Measurements from ENCODE around the gene GRID2.
"Not testable (repeated sequence)": the region's sequence is repeated elsewhere in the genome, so short reads cannot be mapped to it uniquely, and the experiment has no call there.

GRID2 gene

DNA sequence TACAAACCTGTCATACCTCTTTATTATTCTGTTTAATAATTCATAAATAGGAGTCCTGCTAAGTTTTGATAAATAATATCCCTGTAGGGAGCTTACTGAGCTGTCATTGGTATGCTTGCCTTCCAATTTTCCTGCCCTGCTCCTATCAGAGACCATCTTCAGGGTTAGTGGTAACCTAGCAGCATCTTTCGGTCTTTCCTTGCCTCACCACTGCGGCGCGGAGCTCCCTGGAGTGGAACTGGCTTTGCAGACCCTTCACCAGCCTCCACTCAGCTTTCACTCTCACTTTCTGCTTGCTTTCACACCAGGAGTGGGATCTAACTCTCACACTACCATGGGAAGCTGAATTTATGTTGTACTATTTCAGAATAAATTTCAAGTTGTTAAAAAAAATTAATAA is 1043.1 kb downstream of the GRID2 start:
- no peak for DNase-seq

DNA sequence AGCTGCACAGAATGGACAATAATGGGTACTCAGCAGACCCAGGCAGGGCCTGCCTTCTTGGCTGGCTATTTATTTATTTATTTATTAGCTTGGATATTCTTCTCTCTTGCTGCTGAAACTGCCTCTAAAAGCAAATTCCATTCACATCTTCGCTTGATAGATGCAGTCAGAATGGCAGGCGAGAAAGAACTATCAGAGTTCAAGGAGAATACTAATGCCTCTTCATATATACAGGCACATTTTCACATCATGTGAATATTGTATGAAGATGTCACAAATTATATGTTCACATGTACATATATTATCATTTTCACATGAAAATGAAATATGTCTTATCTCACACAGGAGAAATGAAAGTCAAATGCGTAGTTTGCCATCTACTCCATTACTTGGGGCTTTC is 1045.1 kb downstream of the GRID2 start:
- no peak for DNase-seq

DNA sequence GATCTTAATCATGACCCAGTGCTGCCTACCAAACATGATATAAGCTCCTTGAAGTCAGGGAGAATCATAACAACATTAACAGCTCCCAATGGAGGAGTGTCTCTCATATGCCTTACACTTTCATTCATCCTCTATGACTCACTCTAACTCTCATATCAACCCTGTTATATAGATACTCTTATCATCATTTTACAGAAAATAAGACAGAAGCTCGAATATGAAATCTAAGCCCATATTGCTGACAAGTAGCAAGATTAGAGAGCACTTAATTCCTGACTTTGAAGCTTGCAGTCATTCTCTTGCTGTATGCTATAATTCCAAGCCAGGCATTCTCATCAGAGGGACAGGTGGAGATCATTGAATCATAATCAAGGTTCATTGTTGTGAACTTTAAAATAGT is 1048.1 kb downstream of the GRID2 start:
- DNase-seq: no peak

DNA sequence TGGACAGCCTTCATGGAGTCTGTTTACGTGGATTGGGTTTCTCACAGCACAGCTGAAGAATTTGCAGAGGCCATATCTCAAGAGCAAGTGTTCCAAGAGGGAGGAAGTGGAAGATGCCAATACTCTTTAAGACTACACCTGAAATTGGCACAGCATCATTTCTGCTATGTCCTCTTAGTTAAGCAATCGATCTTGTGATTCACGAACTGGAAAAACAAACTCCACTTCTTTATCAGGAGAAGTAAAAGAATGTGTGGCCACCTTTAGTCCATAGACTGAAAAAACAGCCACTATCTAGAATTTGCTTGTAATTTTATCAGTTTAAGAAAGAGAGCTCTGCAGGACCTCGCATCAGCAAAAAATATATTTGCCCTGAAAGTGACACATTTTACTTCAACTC is 1051.6 kb downstream of the GRID2 start:
- no peak for DNase-seq

DNA sequence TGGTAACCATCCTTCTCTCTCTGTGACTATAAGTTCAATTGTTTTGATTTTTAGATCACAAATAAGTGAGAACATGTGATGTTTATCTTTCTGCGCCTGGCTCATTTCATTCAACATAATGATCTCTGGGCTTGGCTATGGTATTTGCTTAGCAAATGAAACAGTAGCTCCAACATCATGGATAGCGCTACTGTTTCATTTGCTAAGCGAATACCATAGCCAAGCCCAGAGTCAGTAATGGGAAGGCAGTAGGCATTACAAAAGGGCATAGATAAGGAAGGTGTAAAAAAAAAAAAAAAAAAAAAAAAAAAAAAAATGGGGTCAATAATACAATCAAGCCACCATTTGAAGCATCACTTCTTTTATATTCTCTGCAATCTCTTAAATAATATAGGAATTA is 1055.8 kb downstream of the GRID2 start:
- DNase-seq: no peak

DNA sequence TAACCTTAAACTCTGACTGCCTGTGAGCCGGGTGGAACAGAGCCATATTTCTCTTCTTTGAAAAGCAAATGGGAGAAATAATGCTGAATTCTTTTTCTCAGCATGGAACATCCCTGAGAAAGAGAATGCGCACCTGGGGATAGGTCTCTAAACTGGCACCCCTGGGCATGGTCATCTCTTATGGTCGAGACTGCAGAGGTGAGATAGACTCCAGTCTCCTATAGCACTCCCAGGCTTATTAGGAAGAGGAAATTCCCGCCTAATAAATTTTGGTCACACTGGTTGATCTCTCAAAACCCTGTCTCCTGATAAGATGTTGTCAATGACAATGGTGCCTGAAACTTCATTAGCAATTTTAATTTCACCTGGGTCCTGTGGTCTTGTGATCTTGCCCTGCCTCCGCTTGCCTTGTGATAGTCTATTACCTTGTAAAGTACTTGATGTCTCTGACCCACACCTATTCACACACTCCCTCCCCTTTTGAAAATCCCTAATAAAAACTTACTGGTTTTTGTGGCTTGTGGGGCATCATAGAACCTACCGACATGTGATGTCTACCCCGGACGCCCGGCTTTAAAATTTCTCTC is 1062.5 kb downstream of the GRID2 start:
- DNase-seq: not testable (repeated sequence)

DNA sequence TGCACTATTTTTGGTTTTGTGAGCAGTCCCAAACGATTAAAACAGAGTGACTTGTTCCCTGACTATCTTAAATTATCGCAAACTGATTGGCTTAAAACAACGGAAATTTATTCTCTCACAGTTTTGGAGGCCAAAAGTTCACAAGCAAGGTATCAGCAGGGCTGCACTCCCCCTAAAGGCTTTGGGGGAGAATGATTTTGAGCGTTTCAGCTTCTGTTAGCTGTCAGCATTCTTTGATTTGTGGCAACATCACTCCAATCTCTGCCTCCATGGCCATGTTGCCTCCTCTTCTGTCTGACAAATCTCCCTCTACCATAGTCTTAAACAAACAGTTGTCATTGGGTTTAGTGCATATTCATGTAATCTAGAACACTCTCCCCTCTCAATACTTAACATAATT is 1065.2 kb downstream of the GRID2 start:
- DNase-seq: no peak

DNA sequence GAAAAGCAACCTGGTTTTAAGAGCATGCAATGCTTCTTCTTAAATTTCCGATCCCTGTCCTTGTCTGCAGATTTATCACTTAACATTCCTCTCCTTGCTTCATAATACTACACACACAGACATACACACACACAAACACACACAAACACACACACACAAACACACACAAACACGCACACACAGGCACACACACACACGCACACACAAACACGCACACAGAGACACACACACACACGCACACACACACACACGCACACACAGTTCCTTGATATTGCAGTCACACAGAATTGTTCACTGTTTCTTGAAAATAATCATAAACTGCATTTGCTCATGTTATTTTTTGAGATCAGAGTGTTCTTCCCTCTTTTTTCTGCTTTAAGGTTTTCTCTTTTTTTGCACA is 1066.5 kb downstream of the GRID2 start:
- no peak for DNase-seq

DNA sequence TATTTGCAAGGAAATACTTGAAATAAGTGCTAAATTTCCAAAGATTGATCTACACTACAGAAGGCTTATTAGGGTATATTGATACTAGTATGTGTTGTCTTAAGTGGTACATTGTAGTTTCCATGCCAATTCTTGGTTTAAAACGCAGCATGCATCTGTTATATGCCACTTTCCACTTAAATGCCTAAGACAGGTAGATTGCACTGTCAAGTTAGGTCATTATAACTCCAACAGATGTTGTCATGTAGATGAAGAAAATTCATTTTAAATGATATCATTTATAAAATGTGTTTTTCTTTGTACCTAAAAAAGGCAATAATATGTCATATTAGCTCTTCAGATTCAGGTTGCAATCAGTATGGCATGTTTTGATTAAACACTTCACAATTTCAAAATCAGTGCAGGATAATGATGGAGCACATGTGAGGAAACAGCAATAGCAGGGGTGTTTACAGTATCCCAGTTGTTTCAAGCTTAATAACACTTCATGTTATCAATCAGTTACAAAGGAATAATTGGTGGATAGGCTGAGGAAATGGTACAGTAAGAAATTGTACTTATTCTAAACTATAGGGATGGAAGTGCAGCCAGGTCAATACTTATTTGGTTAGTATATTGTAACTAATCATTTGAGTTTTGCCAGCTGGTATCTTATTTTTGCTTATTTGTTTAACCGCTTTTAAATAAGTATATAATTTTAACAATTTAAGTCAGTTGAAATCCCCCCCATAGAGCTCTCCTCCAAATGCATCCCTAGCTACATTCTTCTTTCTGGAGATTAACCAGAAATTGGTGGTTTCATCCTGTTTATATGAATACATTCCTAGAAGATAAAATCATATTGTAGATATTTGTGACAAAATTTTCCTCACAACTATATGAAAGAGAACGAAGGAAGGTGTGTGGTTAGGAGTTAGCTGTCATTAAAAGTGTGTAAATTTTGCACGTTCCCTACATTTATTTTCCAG is 1070.4 kb downstream of the GRID2 start:
- DNase-seq: no peak

DNA sequence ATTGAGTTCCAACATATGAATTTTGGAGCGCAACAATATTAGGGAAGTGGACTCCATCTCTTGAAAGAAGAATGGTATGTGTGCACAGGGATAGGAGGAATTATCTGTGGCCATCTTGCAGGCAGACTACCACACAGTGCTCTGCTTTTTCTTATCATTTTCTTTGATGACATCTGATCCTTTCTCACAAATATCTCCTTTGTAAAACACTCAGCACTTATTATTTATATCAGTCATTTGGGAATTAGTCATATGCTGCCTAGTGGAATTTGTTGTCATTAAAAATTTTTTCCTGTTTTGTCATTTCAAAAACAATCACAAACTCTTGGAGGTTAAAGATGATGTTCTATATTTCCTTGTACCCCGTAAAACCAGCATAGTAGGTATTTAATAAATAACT is 1080.5 kb downstream of the GRID2 start:
- no peak for DNase-seq

DNA sequence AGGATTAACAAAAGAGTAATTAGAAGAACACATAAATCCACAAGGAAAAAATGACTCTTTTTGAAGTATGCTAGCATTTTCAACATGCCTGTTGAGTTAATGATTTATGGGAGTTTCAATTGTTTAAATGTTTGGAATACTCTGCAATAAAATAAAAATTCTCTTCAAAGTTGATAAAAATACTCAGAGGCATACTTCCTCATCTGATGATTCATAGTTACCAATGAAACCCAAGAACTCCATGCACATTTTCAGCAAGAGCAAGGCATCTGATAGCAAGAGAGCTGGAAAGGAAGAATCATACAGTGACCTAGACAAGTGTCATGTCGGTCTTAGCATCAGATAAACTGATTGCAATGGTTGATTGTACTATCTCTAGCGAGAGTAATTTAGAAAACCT is 1081.1 kb downstream of the GRID2 start:
- DNase-seq: no peak

DNA sequence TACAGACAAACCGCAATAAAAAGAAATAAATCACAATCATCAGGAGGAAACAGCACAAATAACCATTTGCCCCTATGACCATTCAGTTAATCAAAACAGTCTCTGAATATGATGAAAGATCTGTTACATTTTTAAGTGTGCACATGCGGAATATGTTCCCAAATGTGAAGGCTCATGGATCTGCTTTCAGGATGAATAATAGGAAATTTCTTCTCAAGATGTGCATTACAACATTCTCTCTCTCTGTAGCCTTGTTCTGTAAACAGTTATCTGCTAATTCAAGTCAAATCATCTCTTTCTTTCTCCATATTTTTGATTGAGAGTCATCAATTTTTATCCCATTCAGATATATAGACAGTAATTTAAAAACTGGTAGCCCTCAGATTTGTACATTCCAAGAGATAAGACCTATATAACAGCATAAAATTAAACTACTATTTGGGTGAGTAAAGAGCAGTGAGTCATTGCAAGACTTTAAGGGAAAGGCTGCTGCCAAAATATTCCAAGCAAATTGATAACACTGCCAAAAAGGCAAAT is 1090.8 kb downstream of the GRID2 start:
- DNase-seq: no peak

DNA sequence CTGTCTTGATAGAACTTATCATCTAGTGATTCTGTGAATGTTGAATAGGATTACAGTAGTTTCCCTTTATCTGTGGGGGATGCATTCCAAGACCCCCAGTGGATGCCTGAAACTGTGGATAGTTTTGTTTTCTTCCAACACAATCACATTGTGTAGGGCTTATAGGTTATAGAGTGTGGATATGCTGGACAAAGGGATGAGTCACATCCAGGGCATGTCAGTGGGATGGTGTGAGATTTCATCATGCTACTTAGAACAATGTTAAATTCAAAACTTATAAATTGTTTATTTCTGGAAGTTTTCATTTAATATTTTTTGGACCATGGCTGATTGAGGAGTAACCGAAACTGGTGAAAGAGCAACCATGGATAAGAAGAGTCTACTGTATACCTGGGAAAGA is 1092.5 kb downstream of the GRID2 start:
- no peak for DNase-seq

DNA sequence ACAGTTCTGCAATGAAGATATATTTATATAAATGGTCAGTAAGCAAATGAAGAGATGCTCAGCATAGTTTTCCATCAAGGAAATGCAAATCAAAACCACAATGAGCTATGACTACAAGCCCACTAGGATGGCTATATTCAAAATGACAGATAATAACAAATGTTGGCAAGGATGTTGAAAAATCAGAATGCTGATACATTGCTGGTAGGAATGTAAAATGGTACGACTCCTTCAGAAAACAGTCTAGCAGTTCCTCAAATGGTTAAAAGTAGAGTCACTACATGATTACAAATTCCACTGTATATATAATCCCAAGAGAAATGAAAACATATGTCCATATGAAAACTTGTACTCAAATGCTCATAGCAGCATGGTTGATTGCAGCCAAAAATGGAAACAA is 1099.8 kb downstream of the GRID2 start:
- no peak for DNase-seq

DNA sequence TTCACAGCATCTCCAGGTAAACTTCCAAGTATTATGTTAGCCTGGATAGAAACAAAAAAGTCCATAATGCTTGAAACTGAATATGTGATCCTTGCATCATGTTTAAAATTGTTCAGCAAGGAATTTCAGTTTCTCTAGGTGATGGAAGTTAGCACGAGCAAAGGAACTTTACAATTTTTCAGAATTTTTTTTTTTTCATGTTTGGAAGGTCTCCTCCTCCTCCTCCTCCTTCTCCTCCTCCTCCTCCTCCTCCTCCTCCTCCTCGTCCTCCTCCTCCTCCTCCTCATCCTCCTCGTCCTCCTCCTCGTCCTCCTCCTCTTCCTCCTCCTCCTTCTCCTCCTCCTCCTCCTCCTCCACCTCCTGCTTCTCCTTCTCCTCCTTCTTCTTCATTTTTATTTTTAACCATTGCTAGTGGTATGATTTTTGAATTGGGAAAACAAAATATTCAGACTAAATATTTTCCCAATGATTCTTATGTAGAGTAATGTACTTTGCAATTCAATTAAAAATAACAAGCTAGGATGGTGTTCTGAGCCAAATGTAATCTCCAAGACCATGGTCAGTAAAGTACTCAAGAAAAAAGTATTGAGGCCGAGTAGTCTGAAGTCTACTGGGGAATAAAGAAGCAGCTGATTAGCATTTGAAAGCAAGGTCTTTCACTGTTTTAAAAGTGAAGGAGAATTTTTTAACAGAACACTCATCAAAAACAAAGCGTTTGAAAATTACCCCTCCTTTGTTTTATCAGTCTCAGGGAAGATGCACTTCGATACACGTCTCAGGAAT is 1103.9 kb downstream of the GRID2 start:
- no peak for DNase-seq

DNA sequence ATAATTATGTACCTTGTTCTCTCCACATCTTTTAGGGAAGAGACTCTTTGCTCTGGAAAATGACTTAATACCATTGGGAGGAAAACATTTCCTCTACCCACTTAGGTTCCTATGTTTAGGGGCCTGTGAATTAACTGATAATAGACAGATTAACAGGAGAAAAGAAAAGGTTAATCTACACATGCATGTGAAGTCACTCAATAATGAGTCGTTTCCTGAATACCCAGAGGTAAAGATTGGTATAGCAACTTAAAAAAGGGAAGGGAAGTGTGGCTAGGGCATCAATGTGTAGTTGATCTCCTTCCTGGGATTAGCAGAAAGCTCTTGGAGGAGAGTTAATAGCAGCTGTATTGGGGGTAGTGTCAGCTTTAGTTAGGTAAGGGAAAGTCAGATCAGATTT is 1105.3 kb downstream of the GRID2 start:
- no peak for DNase-seq

DNA sequence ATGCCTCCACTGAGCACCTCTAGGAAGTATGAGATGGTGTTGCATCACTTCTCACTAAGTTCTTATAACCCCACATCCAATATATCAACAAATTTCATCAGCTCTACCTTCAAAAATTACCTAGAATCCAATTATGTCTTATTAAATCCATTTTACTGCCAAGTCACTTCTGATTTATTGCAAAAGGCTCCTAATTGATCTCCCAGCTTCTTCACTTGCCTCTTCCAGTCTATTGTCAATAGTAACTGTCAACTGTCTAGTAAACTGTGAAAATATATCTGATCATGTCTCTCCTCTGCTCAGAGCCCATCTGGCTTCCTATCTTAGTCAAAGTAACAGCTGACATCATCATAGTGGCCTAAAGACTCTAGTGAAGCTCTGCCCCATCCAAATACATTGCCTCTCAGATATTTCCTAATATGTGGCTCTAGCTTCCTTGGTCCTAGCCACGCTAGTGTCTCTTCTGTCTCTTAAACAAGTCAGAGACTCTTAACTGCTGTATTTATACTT is 1110.3 kb downstream of the GRID2 start:
- no peak for DNase-seq

DNA sequence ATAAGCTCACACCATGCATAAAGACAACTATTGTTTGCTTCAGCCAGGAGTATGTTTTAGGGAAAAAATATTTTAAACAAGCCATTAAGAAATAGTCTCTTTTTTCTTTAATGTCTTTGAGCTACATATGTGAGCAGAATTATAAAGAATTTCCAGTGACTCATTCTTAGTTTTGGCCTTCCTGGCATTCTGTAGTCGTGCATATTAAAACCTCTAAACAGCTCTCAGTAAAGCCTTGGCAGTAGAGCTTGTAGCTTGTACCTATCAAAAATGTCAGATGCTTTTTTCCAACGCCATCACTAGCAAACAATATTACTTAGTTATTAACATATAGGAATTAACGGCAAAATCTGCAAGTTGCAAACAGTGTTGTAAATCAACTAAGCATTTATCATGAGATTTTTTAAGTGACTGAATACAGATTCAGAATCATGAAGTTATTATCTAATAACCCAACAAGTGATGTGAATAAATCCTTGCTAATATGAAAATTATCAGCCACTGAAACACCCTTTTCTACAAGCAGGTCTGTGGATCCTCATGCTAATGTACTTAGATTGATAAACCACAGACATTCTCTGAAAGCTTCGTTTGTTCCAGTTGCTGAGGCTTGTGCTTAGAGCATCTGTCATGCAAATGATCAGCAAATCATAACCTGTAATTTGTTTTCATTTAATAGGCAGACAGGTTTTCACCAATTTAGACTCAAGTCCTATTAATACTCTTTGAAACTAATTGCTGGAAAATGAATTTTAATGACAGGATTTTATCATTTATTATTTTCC is 1112.8 kb downstream of the GRID2 start:
- DNase-seq: no peak

DNA sequence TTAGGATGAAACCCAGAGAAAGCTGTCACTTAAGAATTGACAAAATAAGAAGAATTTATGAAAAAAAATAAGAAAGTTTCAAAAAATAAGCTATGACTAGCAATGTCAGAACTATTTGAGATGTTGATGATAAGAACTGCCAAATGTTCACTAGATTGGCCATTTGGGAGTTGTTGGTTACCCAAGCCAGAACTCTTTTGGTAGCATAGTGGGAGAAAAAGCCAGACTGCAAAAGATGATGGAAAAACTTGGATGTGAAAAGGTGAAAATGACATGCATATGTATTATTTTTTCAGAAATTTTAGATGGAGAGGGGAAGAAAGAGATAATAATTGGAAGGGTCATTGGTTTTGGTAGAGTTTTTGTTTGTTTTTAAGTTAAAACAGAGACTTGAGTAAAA is 1127.6 kb downstream of the GRID2 start:
- no peak for DNase-seq

DNA sequence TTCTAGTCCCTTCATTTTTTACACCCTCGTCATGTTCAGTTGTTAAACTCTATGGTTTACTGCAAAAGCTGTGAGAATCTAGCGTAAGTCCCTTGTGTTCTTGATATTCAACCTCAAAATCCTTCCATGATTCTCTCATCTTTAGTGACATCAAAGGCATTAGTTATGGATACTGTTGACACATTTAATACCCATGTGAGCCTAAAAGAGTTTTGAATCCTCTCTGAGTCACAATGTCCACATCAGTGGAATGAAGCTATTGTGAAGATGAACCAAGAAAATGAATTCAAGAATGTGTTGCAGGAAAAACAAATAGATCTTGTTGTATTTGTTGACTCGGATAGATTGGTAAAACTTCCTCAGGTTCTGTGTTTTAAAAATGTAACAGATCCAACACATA is 1130.1 kb downstream of the GRID2 start:
- no peak for DNase-seq

DNA sequence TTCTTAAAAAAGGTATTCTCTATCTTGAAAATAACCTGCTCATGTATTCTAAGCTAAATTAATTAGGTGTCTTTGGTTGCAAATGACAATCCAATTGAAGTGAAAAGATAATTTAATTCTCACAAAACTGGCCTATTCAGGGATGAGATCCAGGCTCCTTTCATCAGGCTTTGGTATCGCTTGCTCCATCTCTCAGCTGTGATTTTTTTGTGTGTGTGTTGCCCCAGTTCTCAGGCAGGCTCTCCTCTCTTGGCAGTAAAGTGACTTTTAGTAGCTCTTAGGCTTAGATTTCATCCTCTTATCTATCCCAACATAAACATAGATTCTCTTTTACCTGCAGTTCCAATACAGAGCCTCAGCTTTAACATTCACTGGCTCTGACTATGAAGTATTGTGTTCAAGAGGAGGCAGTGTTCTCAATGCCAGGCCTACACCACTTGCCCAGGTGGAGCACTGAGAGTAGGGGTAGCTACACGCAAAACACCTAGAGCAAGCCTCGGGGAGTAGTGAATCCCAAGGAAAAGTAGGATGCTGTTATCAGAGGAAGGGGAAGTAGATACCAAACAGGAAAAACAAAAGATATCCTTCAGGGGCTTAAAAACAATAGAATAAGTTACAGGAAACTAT is 1132.3 kb downstream of the GRID2 start:
- DNase-seq: no peak

DNA sequence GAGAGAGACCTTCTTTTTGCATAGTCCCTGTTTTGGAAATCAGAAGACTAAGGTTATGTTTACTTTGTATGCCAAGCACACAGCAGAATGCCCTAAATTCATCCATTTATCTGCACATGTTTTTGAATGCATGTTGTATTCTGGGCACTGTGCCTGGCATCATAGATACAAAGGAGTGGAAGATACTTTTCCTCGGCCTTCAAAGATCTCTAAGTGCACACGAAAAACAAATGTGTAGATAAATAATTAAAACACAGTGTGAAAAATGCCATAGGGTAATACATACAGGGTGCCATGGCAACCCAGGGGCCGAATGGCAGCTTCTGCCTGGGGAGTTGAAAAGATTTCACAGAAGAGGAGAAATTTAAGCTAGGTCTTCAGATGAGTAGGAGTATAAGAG is 1134.2 kb downstream of the GRID2 start:
- no peak for DNase-seq

Data from effector CD8-positive, alpha-beta T cell (primary cell).